WI38 (cell line): ENCODE data around the gene NXT1.
A peak's percentile ranks its signal among the peaks of the same experiment; 100 is the strongest.

ENCODE experiments used
- H3K4me3 ChIP-seq: 2 replicates; pipeline ENCODE4 v1.5.1; 2011; ENCODE audit warnings: low read depth, mild to moderate bottlenecking, control low read depth, low read length
- CTCF ChIP-seq: IDR thresholded peaks from 2 replicates; pipeline ENCODE4 v1.5.1; 2012; ENCODE audit warnings: low read depth, mild to moderate bottlenecking, control low read depth, low read length

Gene NXT1

GRCh38 chr20:23350904-23351838 lies 580 bp downstream of the NXT1 start:
- TF ChIP-seq CTCF, result no peak
- H3K4me3 ChIP-seq, result peak overlapping the region; percentile 93

GRCh38 chr20:23356203-23356602 lies 5.6 kb downstream of the NXT1 start:
- TF ChIP-seq CTCF, result no peak
- no peak overlapping the region for H3K4me3 ChIP-seq

- TF ChIP-seq CTCF, result no peak
- H3K4me3 ChIP-seq, result peak overlapping the region; percentile 78
Measured at GRCh38 chr20:23357767-23358562, 7.4 kb downstream of the NXT1 start.

GRCh38 chr20:23358563-23358906 lies 7.9 kb downstream of the NXT1 start:
- no peak for TF ChIP-seq CTCF
- H3K4me3 ChIP-seq, result peak overlapping the region; percentile 78

GRCh38 chr20:23358923-23359593 lies 8.5 kb downstream of the NXT1 start:
- no peak for TF ChIP-seq CTCF
- H3K4me3 ChIP-seq, result no peak overlapping the region

- no peak overlapping the region for H3K4me3 ChIP-seq
Measured at GRCh38 chr20:23360531-23360930, 9.9 kb downstream of the NXT1 start.

More at GRCh38 chr20:23360531-23360930, 9.9 kb downstream of the NXT1 start:
- no peak for TF ChIP-seq CTCF
